Measurements from ENCODE around the gene NUP93.

Gene NUP93

DNA sequence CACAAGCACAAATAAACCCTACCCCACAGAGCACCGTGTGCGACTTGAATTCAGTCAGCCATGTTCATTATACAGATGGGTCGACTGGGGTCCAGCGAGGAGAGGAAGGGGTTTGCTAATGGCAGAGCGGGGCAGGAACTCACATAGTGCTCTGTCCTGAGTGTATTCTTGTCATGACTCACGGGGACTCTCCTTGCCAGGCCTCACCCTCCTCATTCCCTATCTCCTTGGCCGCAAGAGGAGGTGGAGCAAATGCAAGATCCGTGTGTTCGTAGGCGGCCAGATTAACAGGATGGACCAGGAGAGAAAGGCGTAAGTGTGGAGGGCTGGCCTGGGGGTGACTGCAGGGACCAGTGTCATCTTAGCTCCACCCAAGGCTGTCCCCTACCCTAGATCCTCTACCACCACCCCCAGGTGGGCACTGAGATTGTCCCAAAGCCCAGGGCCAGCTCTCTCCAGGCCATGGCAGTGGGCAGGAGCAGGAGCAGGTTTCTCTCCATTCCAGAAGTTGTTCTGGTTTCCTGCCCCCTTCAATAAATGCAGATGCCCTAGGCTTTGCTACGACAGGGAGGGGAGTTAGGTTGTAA, 164.5 kb downstream of the NUP93 start:
- no peaks in the 10 kb centered on the region for H3K4me1 ChIP-seq (ENCODE audit: control insufficient read depth, insufficient read depth, low read length, poor library complexity, severe bottlenecking)
- no peak for DNase-seq
- no peaks in the 10 kb centered on the region for H3K27me3 ChIP-seq (replicated peaks; ENCODE audit: control insufficient read depth, insufficient read depth, low read length, poor library complexity, severe bottlenecking)
- H3K27ac ChIP-seq (ENCODE audit: insufficient read depth, low read length, poor library complexity, severe bottlenecking), result no peak overlapping the region
- no peak overlapping the region for H3K4me3 ChIP-seq (ENCODE audit: insufficient read depth, low read depth, low read length, poor library complexity, severe bottlenecking)
- H3K36me3 ChIP-seq (ENCODE audit: control insufficient read depth, insufficient read depth, low read length), result no peaks in the 10 kb centered on the region
- H3K9me3 ChIP-seq (ENCODE audit: control insufficient read depth, low read length), result no peaks in the 10 kb centered on the region

DNA sequence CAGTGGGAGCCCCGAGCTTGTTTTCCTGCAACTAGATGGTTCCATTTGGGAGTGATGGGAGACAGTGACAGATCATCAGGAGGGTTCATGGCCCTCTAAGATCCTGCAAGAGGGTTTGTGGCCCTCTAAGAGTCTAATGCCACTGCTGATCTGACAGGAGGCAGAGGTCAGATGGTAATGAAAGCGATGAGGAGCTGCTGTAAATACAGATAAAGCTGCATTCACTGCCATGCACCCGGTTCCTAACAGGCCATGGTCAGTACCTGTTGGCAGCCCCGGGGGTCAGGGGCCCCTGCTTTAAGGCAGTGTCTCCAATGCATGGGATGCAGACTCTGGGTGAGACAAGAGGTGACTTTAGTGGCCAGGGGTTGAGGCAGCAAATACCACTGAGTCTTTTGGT, 165.9 kb downstream of the NUP93 start:
- no peak overlapping the region for H3K4me3 ChIP-seq (ENCODE audit: insufficient read depth, low read depth, low read length, poor library complexity, severe bottlenecking)
- H3K27ac ChIP-seq (ENCODE audit: insufficient read depth, low read length, poor library complexity, severe bottlenecking), result no peak overlapping the region
- H3K27me3 ChIP-seq (replicated peaks; ENCODE audit: control insufficient read depth, insufficient read depth, low read length, poor library complexity, severe bottlenecking), result no peaks in the 10 kb centered on the region
- no peaks in the 10 kb centered on the region for H3K36me3 ChIP-seq (ENCODE audit: control insufficient read depth, insufficient read depth, low read length)
- H3K9me3 ChIP-seq (ENCODE audit: control insufficient read depth, low read length), result no peaks in the 10 kb centered on the region
- no peak for DNase-seq
- no peaks in the 10 kb centered on the region for H3K4me1 ChIP-seq (ENCODE audit: control insufficient read depth, insufficient read depth, low read length, poor library complexity, severe bottlenecking)

DNA sequence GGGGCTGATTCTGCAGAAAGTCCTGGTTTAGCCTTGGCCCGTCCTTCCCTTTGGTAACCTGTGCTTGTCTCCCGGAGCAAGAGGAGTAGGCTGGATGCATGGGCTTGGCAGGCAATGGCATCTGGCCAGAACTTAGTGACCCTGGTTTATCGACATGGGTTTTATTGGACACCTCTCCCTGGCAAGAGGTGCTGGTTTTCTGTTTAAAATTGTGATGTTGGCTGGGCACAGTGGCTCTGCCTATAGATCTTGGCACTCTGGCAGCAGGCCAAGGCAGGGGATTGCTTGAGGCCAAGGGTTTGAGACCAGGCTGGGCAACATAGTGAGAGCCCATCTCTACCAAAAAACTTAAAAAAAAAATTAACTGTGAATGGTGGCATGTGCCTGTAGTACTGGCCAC, 166.3 kb downstream of the NUP93 start:
- H3K36me3 ChIP-seq (ENCODE audit: control insufficient read depth, insufficient read depth, low read length), result no peaks in the 10 kb centered on the region
- H3K4me1 ChIP-seq (ENCODE audit: control insufficient read depth, insufficient read depth, low read length, poor library complexity, severe bottlenecking), result no peaks in the 10 kb centered on the region
- H3K27me3 ChIP-seq (replicated peaks; ENCODE audit: control insufficient read depth, insufficient read depth, low read length, poor library complexity, severe bottlenecking), result no peaks in the 10 kb centered on the region
- DNase-seq, result no peak
- H3K27ac ChIP-seq (ENCODE audit: insufficient read depth, low read length, poor library complexity, severe bottlenecking), result no peak overlapping the region
- no peaks in the 10 kb centered on the region for H3K9me3 ChIP-seq (ENCODE audit: control insufficient read depth, low read length)
- H3K4me3 ChIP-seq (ENCODE audit: insufficient read depth, low read depth, low read length, poor library complexity, severe bottlenecking), result no peak overlapping the region

DNA sequence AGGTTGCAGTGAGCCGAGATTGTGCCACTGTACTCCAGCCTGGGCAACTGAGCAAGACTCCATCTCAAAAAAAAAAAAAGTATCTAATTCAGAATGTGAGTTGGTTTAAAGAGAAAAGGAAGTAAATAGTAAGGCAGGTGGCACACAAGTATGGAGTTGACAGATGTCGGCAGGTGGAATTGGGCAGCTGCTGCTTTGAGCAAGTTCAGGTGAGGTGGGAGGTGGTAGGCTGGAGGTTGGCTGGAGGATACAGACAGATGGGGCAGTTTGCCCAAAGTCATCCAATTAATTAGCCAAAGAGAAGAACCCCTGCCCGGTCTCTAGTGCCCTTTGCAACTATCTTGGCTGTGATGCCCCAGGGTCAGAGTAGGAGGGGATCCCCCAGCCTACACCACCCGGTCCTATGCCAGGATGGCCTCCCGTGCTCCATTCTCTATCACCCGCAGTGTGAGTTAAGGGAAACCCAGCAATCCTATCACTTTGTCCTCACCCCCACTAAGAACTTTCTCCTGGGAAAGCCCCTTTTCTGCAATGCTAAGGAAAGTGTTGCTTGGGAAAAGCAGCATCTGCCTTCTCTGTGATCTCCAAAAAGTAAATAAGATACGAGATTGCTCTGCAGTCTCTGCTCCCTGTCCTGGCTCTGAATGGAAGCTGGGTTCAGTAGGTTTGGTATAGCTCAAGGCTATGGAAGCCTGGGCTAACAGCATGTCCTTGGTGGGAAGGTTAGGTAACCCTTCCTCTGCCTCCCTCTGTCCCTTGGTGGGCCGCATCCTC, 167.3 kb downstream of the NUP93 start:
- Histone ChIP-seq H3K9me3 (ENCODE audit: control insufficient read depth, low read length) (no peaks in the 10 kb centered on the region), H3K4me3 (ENCODE audit: insufficient read depth, low read depth, low read length, poor library complexity, severe bottlenecking) (no peak overlapping the region), H3K27me3 (replicated peaks; ENCODE audit: control insufficient read depth, insufficient read depth, low read length, poor library complexity, severe bottlenecking) (no peaks in the 10 kb centered on the region), H3K4me1 (ENCODE audit: control insufficient read depth, insufficient read depth, low read length, poor library complexity, severe bottlenecking) (no peaks in the 10 kb centered on the region), H3K36me3 (ENCODE audit: control insufficient read depth, insufficient read depth, low read length) (no peaks in the 10 kb centered on the region), H3K27ac (ENCODE audit: insufficient read depth, low read length, poor library complexity, severe bottlenecking) (no peak overlapping the region)
- no peak for DNase-seq

DNA sequence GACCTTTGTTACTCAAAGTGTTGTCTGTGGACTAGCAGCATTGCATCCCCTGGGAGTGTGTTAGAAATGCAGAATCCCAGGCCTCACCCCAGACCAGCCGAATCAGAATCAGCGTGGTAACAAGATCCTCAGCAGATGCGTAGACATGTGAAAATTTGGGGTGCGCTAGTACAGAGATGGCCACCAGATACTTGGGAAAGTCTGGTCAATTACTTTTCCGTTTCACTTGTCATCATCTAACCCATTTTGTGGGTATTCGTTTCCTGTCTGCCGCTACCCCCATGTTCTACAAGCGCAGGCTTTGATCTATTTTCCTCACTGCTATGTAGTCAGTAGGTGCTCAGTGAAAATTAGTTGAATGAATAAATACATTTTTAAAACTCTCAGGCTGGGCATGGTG, 168.9 kb downstream of the NUP93 start:
- H3K36me3 ChIP-seq (ENCODE audit: control insufficient read depth, insufficient read depth, low read length), result no peaks in the 10 kb centered on the region
- no peaks in the 10 kb centered on the region for H3K27me3 ChIP-seq (replicated peaks; ENCODE audit: control insufficient read depth, insufficient read depth, low read length, poor library complexity, severe bottlenecking)
- no peak overlapping the region for H3K4me3 ChIP-seq (ENCODE audit: insufficient read depth, low read depth, low read length, poor library complexity, severe bottlenecking)
- no peak for DNase-seq
- no peaks in the 10 kb centered on the region for H3K9me3 ChIP-seq (ENCODE audit: control insufficient read depth, low read length)
- no peaks in the 10 kb centered on the region for H3K4me1 ChIP-seq (ENCODE audit: control insufficient read depth, insufficient read depth, low read length, poor library complexity, severe bottlenecking)
- H3K27ac ChIP-seq (ENCODE audit: insufficient read depth, low read length, poor library complexity, severe bottlenecking), result no peak overlapping the region
